GM19468 (cell line): ENCODE measurements around the gene MYO3B.
"Not testable (repeated sequence)": the region's sequence is repeated elsewhere in the genome, so short reads cannot be mapped to it uniquely, and the experiment has no call there.

Source experiments
- ATAC-seq: cut with Tn5 transposase; IDR thresholded peaks from one replicate; pipeline ENCODE4 v1.9.1; 2021; ENCODE audit warnings: mild to moderate bottlenecking, moderate library complexity, moderate number of reproducible peaks; ENCODE audit not compliant: unreplicated experiment; ENCODE audit errors: extremely low read depth

MYO3B gene

GRCh38 chr2:170576296-170576695 lies 398.3 kb downstream of the MYO3B start:
- ATAC-seq, result no peak

- ATAC-seq, result no peak
Observed at GRCh38 chr2:170577356-170577755, 399.4 kb downstream of the MYO3B start.

- ATAC-seq, result no peak
Observed at GRCh38 chr2:170578606-170579005, 400.7 kb downstream of the MYO3B start.

- ATAC-seq, result no peak
Observed at GRCh38 chr2:170579511-170579910, 401.6 kb downstream of the MYO3B start.

GRCh38 chr2:170582313-170582712 lies 404.4 kb downstream of the MYO3B start:
- no peak for ATAC-seq

GRCh38 chr2:170582751-170583463 lies 405.0 kb downstream of the MYO3B start:
- no peak for ATAC-seq

GRCh38 chr2:170585067-170585466 lies 407.1 kb downstream of the MYO3B start:
- no peak for ATAC-seq

GRCh38 chr2:170586571-170587095 lies 408.7 kb downstream of the MYO3B start:
- ATAC-seq, result no peak

- no peak for ATAC-seq
Observed at GRCh38 chr2:170587117-170587516, 409.2 kb downstream of the MYO3B start.

GRCh38 chr2:170587922-170588321 lies 410.0 kb downstream of the MYO3B start:
- ATAC-seq, result no peak

- ATAC-seq, result no peak
Observed at GRCh38 chr2:170588729-170589128, 410.8 kb downstream of the MYO3B start.

GRCh38 chr2:170596576-170596975 lies 418.6 kb downstream of the MYO3B start:
- ATAC-seq, result no peak

GRCh38 chr2:170598067-170598395 lies 420.1 kb downstream of the MYO3B start:
- no peak for ATAC-seq

- no peak for ATAC-seq
Observed at GRCh38 chr2:170601489-170601888, 423.5 kb downstream of the MYO3B start.

GRCh38 chr2:170605862-170606261 lies 427.9 kb downstream of the MYO3B start:
- ATAC-seq, result no peak

- ATAC-seq, result no peak
Observed at GRCh38 chr2:170607171-170607570, 429.2 kb downstream of the MYO3B start.

GRCh38 chr2:170610615-170611014 lies 432.7 kb downstream of the MYO3B start:
- no peak for ATAC-seq

- ATAC-seq, result not testable (repeated sequence)
Observed at GRCh38 chr2:170618948-170619347, 441.0 kb downstream of the MYO3B start.

- ATAC-seq, result not testable (repeated sequence)
Observed at GRCh38 chr2:170635094-170635493, 457.1 kb downstream of the MYO3B start.

- no peak for ATAC-seq
Observed at GRCh38 chr2:170639635-170640034, 461.7 kb downstream of the MYO3B start.

GRCh38 chr2:170641961-170642360 lies 464.0 kb downstream of the MYO3B start:
- no peak for ATAC-seq

- ATAC-seq, result no peak
Observed at GRCh38 chr2:170643346-170643745, 465.4 kb downstream of the MYO3B start.
